Measurements from ENCODE around the gene R3HDM4.

Gene R3HDM4

GRCh38 chr19:944171-944567, 31.1 kb upstream of the R3HDM4 start:
- Histone ChIP-seq H3F3A (ENCODE audit: insufficient read depth) (no peaks in the 10 kb centered on the region), H3K4me2 (ENCODE audit: low read depth, low read length, poor library complexity, severe bottlenecking) (no peak overlapping the region), H4K20me1 (ENCODE audit: low read depth, low read length) (no peaks in the 10 kb centered on the region), H3K27me3 (ENCODE audit: low read length) (no peaks in the 10 kb centered on the region), H2AFZ (ENCODE audit: low read depth, low read length, severe bottlenecking) (no peak overlapping the region), H3K9me2 (replicated peaks; ENCODE audit: insufficient read depth, low read length) (no peaks in the 10 kb centered on the region), H3K36me3 (ENCODE audit: low read length) (no peaks in the 10 kb centered on the region), H3K9me3 (ENCODE audit: insufficient read depth, low read length) (no peaks in the 10 kb centered on the region), H3K79me2 (ENCODE audit: insufficient read depth, low read length) (no peaks in the 10 kb centered on the region), H3K9ac (ENCODE audit: low read length) (no peak overlapping the region), H3K27ac (ENCODE audit: low read depth, low read length) (no peak overlapping the region), H3K4me3 (ENCODE audit: insufficient read depth, low read length, poor library complexity, severe bottlenecking) (no peak overlapping the region)
- TF ChIP-seq EZH2phosphoT487 (conservative IDR thresholded peaks at IDR 0.05; ENCODE audit: low read length) (no peak), CTCF (IDR thresholded peaks at IDR 0.05; ENCODE audit: insufficient read depth, low read length, poor library complexity, severe bottlenecking) (no peak)

- no peak overlapping the region for H3K27ac ChIP-seq (ENCODE audit: low read depth, low read length)
These were observed 30.6 kb upstream of the R3HDM4 start for GRCh38 chr19:943551-944170.

GRCh38 chr19:942133-942645, 29.2 kb upstream of the R3HDM4 start:
- H3K4me2 ChIP-seq (ENCODE audit: low read depth, low read length, poor library complexity, severe bottlenecking): no peak overlapping the region
- no peak overlapping the region for H3K9ac ChIP-seq (ENCODE audit: low read length)
- no peak overlapping the region for H2AFZ ChIP-seq (ENCODE audit: low read depth, low read length, severe bottlenecking)
- no peaks in the 10 kb centered on the region for H3K36me3 ChIP-seq (ENCODE audit: low read length)
- no peaks in the 10 kb centered on the region for H3K79me2 ChIP-seq (ENCODE audit: insufficient read depth, low read length)
- H3K27ac ChIP-seq (ENCODE audit: low read depth, low read length): no peak overlapping the region
- no peaks in the 10 kb centered on the region for H3K9me2 ChIP-seq (replicated peaks; ENCODE audit: insufficient read depth, low read length)
- H4K20me1 ChIP-seq (ENCODE audit: low read depth, low read length): no peaks in the 10 kb centered on the region
- H3K9me3 ChIP-seq (ENCODE audit: insufficient read depth, low read length): no peaks in the 10 kb centered on the region
- H3K27me3 ChIP-seq (ENCODE audit: low read length): no peaks in the 10 kb centered on the region
- no peak overlapping the region for H3K4me3 ChIP-seq (ENCODE audit: insufficient read depth, low read length, poor library complexity, severe bottlenecking)
- TF ChIP-seq CTCF (IDR thresholded peaks at IDR 0.05; ENCODE audit: insufficient read depth, low read length, poor library complexity, severe bottlenecking): no peak
- TF ChIP-seq EZH2phosphoT487 (conservative IDR thresholded peaks at IDR 0.05; ENCODE audit: low read length): no peak
- H3F3A ChIP-seq (ENCODE audit: insufficient read depth): no peaks in the 10 kb centered on the region

More at GRCh38 chr19:943551-944170, 30.6 kb upstream of the R3HDM4 start:
- H4K20me1 ChIP-seq (ENCODE audit: low read depth, low read length): no peaks in the 10 kb centered on the region
- no peak overlapping the region for H3K4me2 ChIP-seq (ENCODE audit: low read depth, low read length, poor library complexity, severe bottlenecking)
- H2AFZ ChIP-seq (ENCODE audit: low read depth, low read length, severe bottlenecking): no peak overlapping the region
- no peaks in the 10 kb centered on the region for H3K9me3 ChIP-seq (ENCODE audit: insufficient read depth, low read length)
- H3K9me2 ChIP-seq (replicated peaks; ENCODE audit: insufficient read depth, low read length): no peaks in the 10 kb centered on the region
- H3K79me2 ChIP-seq (ENCODE audit: insufficient read depth, low read length): no peaks in the 10 kb centered on the region
- H3K27me3 ChIP-seq (ENCODE audit: low read length): no peaks in the 10 kb centered on the region
- TF ChIP-seq CTCF (IDR thresholded peaks at IDR 0.05; ENCODE audit: insufficient read depth, low read length, poor library complexity, severe bottlenecking): no peak
- no peak for TF ChIP-seq EZH2phosphoT487 (conservative IDR thresholded peaks at IDR 0.05; ENCODE audit: low read length)
- no peaks in the 10 kb centered on the region for H3K36me3 ChIP-seq (ENCODE audit: low read length)
- H3K4me3 ChIP-seq (ENCODE audit: insufficient read depth, low read length, poor library complexity, severe bottlenecking): no peak overlapping the region
- no peaks in the 10 kb centered on the region for H3F3A ChIP-seq (ENCODE audit: insufficient read depth)
- H3K9ac ChIP-seq (ENCODE audit: low read length): no peak overlapping the region
